ENCODE results near the gene RAE1. TPM values are rescaled to one million over a fixed set of nuclear protein-coding genes. Genes with fewer than 3 reads are reported as not detected.

The RAE1 gene
- total RNA-seq, 1 experiment from 2014 or later = 34.5 TPM

- DNase-seq (ENCODE audit: low read depth, low spot score) (no peak), ATAC-seq (no peak)
- intact Hi-C loops (cut with micrococcal nuclease; ENCODE audit: unreplicated experiment) = no loop called here
- H3K9me3 ChIP-seq (ENCODE audit: control insufficient read depth, insufficient read depth, low read depth, low read length) = no peaks in the 10 kb centered on the region
- BruUV-seq (replicated peaks) = no TSS peak
- H3K4me1 ChIP-seq (ENCODE audit: control insufficient read depth, insufficient read depth, low read length) = no peaks in the 10 kb centered on the region
- no peaks in the 10 kb centered on the region for H3K36me3 ChIP-seq (ENCODE audit: control insufficient read depth, insufficient read depth, low read length)
- in situ Hi-C loops (cut with HindIII; ENCODE audit: low pct_unique_long_range_greater_than_20kb, low sequenced_read_pairs) = no loop called here
- no peak for TF ChIP-seq TCF7L2 (IDR thresholded peaks at IDR 0.05; ENCODE audit: low read depth, low read length)
- no peak for TF ChIP-seq POLR2AphosphoS5 (IDR thresholded peaks at IDR 0.05; ENCODE audit: low read depth, low read length)
- TF ChIP-seq CTCF (IDR thresholded peaks at IDR 0.05) = no peak
- TF ChIP-seq, protein P1, sequence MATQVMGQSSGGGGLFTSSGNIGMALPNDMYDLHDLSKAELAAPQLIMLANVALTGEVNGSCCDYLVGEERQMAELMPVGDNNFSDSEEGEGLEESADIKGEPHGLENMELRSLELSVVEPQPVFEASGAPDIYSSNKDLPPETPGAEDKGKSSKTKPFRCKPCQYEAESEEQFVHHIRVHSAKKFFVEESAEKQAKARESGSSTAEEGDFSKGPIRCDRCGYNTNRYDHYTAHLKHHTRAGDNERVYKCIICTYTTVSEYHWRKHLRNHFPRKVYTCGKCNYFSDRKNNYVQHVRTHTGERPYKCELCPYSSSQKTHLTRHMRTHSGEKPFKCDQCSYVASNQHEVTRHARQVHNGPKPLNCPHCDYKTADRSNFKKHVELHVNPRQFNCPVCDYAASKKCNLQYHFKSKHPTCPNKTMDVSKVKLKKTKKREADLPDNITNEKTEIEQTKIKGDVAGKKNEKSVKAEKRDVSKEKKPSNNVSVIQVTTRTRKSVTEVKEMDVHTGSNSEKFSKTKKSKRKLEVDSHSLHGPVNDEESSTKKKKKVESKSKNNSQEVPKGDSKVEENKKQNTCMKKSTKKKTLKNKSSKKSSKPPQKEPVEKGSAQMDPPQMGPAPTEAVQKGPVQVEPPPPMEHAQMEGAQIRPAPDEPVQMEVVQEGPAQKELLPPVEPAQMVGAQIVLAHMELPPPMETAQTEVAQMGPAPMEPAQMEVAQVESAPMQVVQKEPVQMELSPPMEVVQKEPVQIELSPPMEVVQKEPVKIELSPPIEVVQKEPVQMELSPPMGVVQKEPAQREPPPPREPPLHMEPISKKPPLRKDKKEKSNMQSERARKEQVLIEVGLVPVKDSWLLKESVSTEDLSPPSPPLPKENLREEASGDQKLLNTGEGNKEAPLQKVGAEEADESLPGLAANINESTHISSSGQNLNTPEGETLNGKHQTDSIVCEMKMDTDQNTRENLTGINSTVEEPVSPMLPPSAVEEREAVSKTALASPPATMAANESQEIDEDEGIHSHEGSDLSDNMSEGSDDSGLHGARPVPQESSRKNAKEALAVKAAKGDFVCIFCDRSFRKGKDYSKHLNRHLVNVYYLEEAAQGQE (IDR thresholded peaks at IDR 0.05; ENCODE audit: insufficient read depth in 1 of 2, low read depth in 2 of 2, low read length in 1 of 2) = no peak
- H3K27me3 ChIP-seq (ENCODE audit: control insufficient read depth, insufficient read depth, low read length) = peaks cover 3% of the 10 kb centered on the region
- no peak overlapping the region for H3K27ac ChIP-seq (ENCODE audit: low read length)
- no peak overlapping the region for H3K4me3 ChIP-seq (ENCODE audit: low read depth in 2 of 2, low read length in 2 of 2)
- ChIA-PET CTCF (no interaction called here), POLR2A (no interaction called here)
These were observed 25.3 kb upstream of the RAE1 start for GRCh38 chr20:57325632-57326356.

GRCh38 chr20:57326667-57327455, 24.2 kb upstream of the RAE1 start:
- TF ChIP-seq TCF7L2 (IDR thresholded peaks at IDR 0.05; ENCODE audit: low read depth, low read length) (0 out of 2 replicates have a peak, but pooled peaks have one; percentile 39), SIN3A (IDR thresholded peaks at IDR 0.05; ENCODE audit: borderline replicate concordance, insufficient read depth, low read depth, low read length) (no peak)
- POLR2A ChIA-PET = interaction anchor here (0.6 kb wide), 1 partner anchor 54 kb away, joined by 4 read pairs; no protein-coding TSS in a partner anchor
- BruUV-seq (replicated peaks) = no TSS peak
- H3K4me3 ChIP-seq (ENCODE audit: low read depth in 2 of 2, low read length in 2 of 2) = no peak overlapping the region
- peak; percentile 62 for ATAC-seq
- CTCF ChIA-PET = no interaction called here
- intact Hi-C loops (cut with micrococcal nuclease; ENCODE audit: unreplicated experiment) = no loop called here
- no peak for DNase-seq (ENCODE audit: low read depth, low spot score)
- in situ Hi-C loops (cut with HindIII; ENCODE audit: low pct_unique_long_range_greater_than_20kb, low sequenced_read_pairs) = no loop called here
- H3K4me1 ChIP-seq (ENCODE audit: control insufficient read depth, insufficient read depth, low read length) = no peaks in the 10 kb centered on the region
- peaks cover 9% of the 10 kb centered on the region for H3K27me3 ChIP-seq (ENCODE audit: control insufficient read depth, insufficient read depth, low read length)
- H3K27ac ChIP-seq (ENCODE audit: low read length) = no peak overlapping the region
- no peaks in the 10 kb centered on the region for H3K9me3 ChIP-seq (ENCODE audit: control insufficient read depth, insufficient read depth, low read depth, low read length)
- no peaks in the 10 kb centered on the region for H3K36me3 ChIP-seq (ENCODE audit: control insufficient read depth, insufficient read depth, low read length)
